ENCODE data around the gene OR2D2.

DNA sequence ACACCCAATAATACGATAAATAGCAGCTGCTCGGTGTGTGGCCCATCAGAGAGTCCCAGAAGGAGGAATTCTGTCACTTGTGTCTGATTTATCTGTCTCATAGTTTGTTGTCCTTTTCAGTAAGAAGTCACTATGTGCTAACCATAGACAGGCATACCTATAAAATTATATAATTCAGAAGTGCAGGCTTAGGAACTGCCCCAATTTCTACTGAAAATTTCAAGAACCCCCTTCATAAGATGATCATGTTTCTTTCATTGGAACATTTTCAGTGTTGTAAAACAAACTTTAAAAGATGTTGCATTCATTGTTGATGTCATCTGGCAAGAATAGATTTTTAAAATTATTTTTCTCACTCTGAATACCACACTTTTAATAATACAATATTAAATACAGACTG, at the start of gene OR2D2:
- TF ChIP-seq GATA3 (IDR thresholded peaks at IDR 0.05; ENCODE audit: low read depth, low read length) (no peak), GATA2 (IDR thresholded peaks at IDR 0.05; ENCODE audit: low read depth, low read length) (no peak)
